BLaER1 (cell line): ENCODE measurements around the gene GRIFIN.

Experiments used
- H3K27ac ChIP-seq: shearing (Covaris generic); formaldehyde crosslinking; 2 replicates; pipeline ENCODE4 v1.8.1; 2022
- H3K27me3 ChIP-seq: shearing (Covaris generic); formaldehyde crosslinking; 2 replicates; pipeline ENCODE4 v1.8.1; 2022
- H3K36me3 ChIP-seq: shearing (Covaris generic); formaldehyde crosslinking; 2 replicates; pipeline ENCODE4 v1.8.1; 2022
- H3K4me1 ChIP-seq: shearing (Covaris generic); formaldehyde crosslinking; 2 replicates; pipeline ENCODE4 v1.8.1; 2022
- H3K4me2 ChIP-seq: shearing (Covaris generic); formaldehyde crosslinking; 2 replicates; pipeline ENCODE4 v1.8.1; 2022
- H3K4me3 ChIP-seq: shearing (Covaris generic); formaldehyde crosslinking; 2 replicates; pipeline ENCODE4 v1.8.1; 2022
- H3K9ac ChIP-seq: shearing (Covaris generic); formaldehyde crosslinking; 2 replicates; pipeline ENCODE4 v1.8.1; 2022
- H3K9me3 ChIP-seq: shearing (Covaris generic); formaldehyde crosslinking; 2 replicates; pipeline ENCODE4 v1.8.1; 2022
- H4K20me1 ChIP-seq: shearing (Covaris generic); formaldehyde crosslinking; 2 replicates; pipeline ENCODE4 v1.8.1; 2022
- Cebpa-rat ChIP-seq: shearing (Covaris generic); IDR thresholded peaks from 2 replicates; pipeline ENCODE4 v1.8.1; 2022

GRIFIN gene

GRCh38 chr7:2450198-2451107 is 25.7 kb downstream of the GRIFIN start:
- Histone ChIP-seq H3K27ac (0 out of 2 replicates have a peak overlapping the region, but pooled peaks have one; percentile 30), H3K9ac (peak overlapping the region; percentile 24; the same call in 1 of the 2 replicates), H3K9me3 (no peaks in the 10 kb centered on the region), H3K4me3 (no peak overlapping the region), H3K36me3 (0 out of 2 replicates have a peak, but pooled peaks cover 3% of the 10 kb centered on the region), H3K27me3 (no peaks in the 10 kb centered on the region), H3K4me2 (peak overlapping the region; percentile 98), H3K4me1 (peaks cover 47% of the 10 kb centered on the region), H4K20me1 (peaks cover 9% of the 10 kb centered on the region; the same call in 1 of the 2 replicates)
- TF ChIP-seq Cebpa-rat, result no peak

- no peak for TF ChIP-seq Cebpa-rat
- Histone ChIP-seq H3K4me3 (no peak overlapping the region), H4K20me1 (peaks cover 11% of the 10 kb centered on the region; the same call in 1 of the 2 replicates), H3K27me3 (no peaks in the 10 kb centered on the region), H3K4me1 (peaks cover 41% of the 10 kb centered on the region), H3K9ac (0 out of 2 replicates have a peak overlapping the region, but pooled peaks have one; percentile 29), H3K27ac (peak overlapping the region; percentile 13; the same call in 1 of the 2 replicates), H3K36me3 (peaks cover 9% of the 10 kb centered on the region), H3K9me3 (no peaks in the 10 kb centered on the region), H3K4me2 (peak overlapping the region; percentile 28; the same call in 1 of the 2 replicates)
Observed at GRCh38 chr7:2446676-2447075, 29.5 kb downstream of the GRIFIN start.

- peaks cover 9% of the 10 kb centered on the region for H3K36me3 ChIP-seq
- H3K4me3 ChIP-seq, result no peak overlapping the region
- H3K27ac ChIP-seq, result peak overlapping the region; percentile 13; the same call in 1 of the 2 replicates
- TF ChIP-seq Cebpa-rat, result no peak
- H3K9me3 ChIP-seq, result no peaks in the 10 kb centered on the region
- peaks cover 17% of the 10 kb centered on the region for H4K20me1 ChIP-seq
- no peaks in the 10 kb centered on the region for H3K27me3 ChIP-seq
- H3K9ac ChIP-seq, result 0 out of 2 replicates have a peak overlapping the region, but pooled peaks have one; percentile 29
- H3K4me1 ChIP-seq, result peaks cover 41% of the 10 kb centered on the region
- peak overlapping the region; percentile 28 for H3K4me2 ChIP-seq
Observed at GRCh38 chr7:2445898-2446555, 30.2 kb downstream of the GRIFIN start.

- Histone ChIP-seq H3K9ac (no peak overlapping the region), H3K4me1 (peaks cover 41% of the 10 kb centered on the region), H3K4me2 (no peak overlapping the region), H4K20me1 (peaks cover 26% of the 10 kb centered on the region), H3K4me3 (no peak overlapping the region), H3K9me3 (no peaks in the 10 kb centered on the region), H3K27me3 (no peaks in the 10 kb centered on the region), H3K36me3 (peaks cover 9% of the 10 kb centered on the region), H3K27ac (0 out of 2 replicates have a peak overlapping the region, but pooled peaks have one; percentile 4)
- no peak for TF ChIP-seq Cebpa-rat
Observed at GRCh38 chr7:2445047-2445446, 31.2 kb downstream of the GRIFIN start.

- no peaks in the 10 kb centered on the region for H3K9me3 ChIP-seq
- peaks cover 12% of the 10 kb centered on the region for H3K36me3 ChIP-seq
- H3K27ac ChIP-seq, result peak overlapping the region; percentile 4; the same call in 1 of the 2 replicates
- no peak for TF ChIP-seq Cebpa-rat
- H3K4me2 ChIP-seq, result no peak overlapping the region
- no peaks in the 10 kb centered on the region for H3K27me3 ChIP-seq
- H3K9ac ChIP-seq, result no peak overlapping the region
- H3K4me1 ChIP-seq, result peaks cover 40% of the 10 kb centered on the region
- peaks cover 26% of the 10 kb centered on the region for H4K20me1 ChIP-seq
- H3K4me3 ChIP-seq, result no peak overlapping the region
Observed at GRCh38 chr7:2444476-2444875, 31.7 kb downstream of the GRIFIN start.

- peaks cover 34% of the 10 kb centered on the region for H4K20me1 ChIP-seq
- peaks cover 12% of the 10 kb centered on the region for H3K36me3 ChIP-seq
- peaks cover 46% of the 10 kb centered on the region for H3K4me1 ChIP-seq
- H3K4me2 ChIP-seq, result no peak overlapping the region
- H3K4me3 ChIP-seq, result no peak overlapping the region
- H3K27ac ChIP-seq, result no peak overlapping the region
- no peaks in the 10 kb centered on the region for H3K9me3 ChIP-seq
- no peak for TF ChIP-seq Cebpa-rat
- no peaks in the 10 kb centered on the region for H3K27me3 ChIP-seq
- H3K9ac ChIP-seq, result no peak overlapping the region
Observed at GRCh38 chr7:2443491-2443890, 32.7 kb downstream of the GRIFIN start.

- TF ChIP-seq Cebpa-rat, result no peak
- Histone ChIP-seq H3K4me3 (no peak overlapping the region), H3K9ac (no peak overlapping the region), H3K4me1 (peaks cover 56% of the 10 kb centered on the region), H3K27me3 (no peaks in the 10 kb centered on the region), H3K36me3 (peaks cover 22% of the 10 kb centered on the region), H4K20me1 (peaks cover 46% of the 10 kb centered on the region), H3K9me3 (no peaks in the 10 kb centered on the region), H3K27ac (no peak overlapping the region), H3K4me2 (0 out of 2 replicates have a peak overlapping the region, but pooled peaks have one; percentile 49)
Observed at GRCh38 chr7:2441430-2442058, 34.7 kb downstream of the GRIFIN start.

GRCh38 chr7:2440608-2441245 is 35.5 kb downstream of the GRIFIN start:
- H3K4me3 ChIP-seq, result no peak overlapping the region
- peaks cover 29% of the 10 kb centered on the region for H3K36me3 ChIP-seq
- H3K27ac ChIP-seq, result peak overlapping the region; percentile 38; the same call in 1 of the 2 replicates

GRCh38 chr7:2438775-2439174 is 37.4 kb downstream of the GRIFIN start:
- H3K9ac ChIP-seq, result peak overlapping the region; percentile 32; the same call in 1 of the 2 replicates
- no peaks in the 10 kb centered on the region for H3K27me3 ChIP-seq
- H3K27ac ChIP-seq, result peak overlapping the region; percentile 36
- H3K4me3 ChIP-seq, result no peak overlapping the region
- no peak for TF ChIP-seq Cebpa-rat
- peak overlapping the region; percentile 88 for H3K4me2 ChIP-seq
- H4K20me1 ChIP-seq, result peaks cover 70% of the 10 kb centered on the region
- H3K36me3 ChIP-seq, result peaks cover 46% of the 10 kb centered on the region
- peaks cover 53% of the 10 kb centered on the region for H3K4me1 ChIP-seq
- no peaks in the 10 kb centered on the region for H3K9me3 ChIP-seq

More at GRCh38 chr7:2440608-2441245, 35.5 kb downstream of the GRIFIN start:
- Histone ChIP-seq H3K9ac (no peak overlapping the region), H3K4me1 (peaks cover 48% of the 10 kb centered on the region), H4K20me1 (peaks cover 54% of the 10 kb centered on the region), H3K4me2 (peak overlapping the region; percentile 49), H3K27me3 (no peaks in the 10 kb centered on the region), H3K9me3 (no peaks in the 10 kb centered on the region)
- 0 out of 2 replicates have a peak, but pooled peaks have one; percentile 38 for TF ChIP-seq Cebpa-rat
